ENCODE data around the gene PSMA2.

The PSMA2 gene

DNA sequence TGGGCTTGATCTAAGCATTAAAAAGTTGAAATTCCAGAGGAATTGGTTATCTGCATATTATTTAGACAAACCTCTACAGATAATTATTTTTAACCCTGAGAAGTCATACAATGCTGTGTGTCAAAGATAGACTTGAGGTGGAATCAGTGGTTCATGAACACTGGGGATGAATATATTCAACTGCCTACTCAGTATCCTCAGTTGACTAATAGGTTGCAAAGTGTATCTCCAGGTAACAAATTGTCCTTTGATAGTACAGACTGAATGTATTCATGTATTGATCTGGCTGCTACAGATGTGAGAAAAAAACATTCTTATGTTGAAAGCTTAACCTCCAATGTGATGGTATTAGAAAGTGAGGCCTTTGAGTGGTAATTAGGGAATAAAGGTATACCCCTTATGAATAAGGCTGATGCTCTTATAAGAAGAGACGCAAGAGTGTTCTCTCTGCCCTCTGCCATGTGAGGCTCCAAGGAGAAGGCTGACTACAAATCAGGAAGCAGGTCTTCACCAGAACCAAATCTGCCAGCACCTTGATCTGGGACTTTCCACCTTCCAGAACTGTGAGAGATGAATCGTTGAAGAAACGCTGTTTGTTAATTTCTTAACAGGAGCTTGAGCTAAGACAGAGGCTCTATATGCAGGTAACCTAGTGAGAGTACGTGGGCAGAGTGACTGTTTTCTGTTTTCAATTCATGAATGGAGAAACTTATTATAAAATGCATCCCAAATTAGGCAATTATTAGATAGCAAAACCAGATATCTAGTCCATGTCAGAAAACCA is 7.7 kb upstream of the PSMA2 start:
- no peak for DNase-seq

GRCh38 chr7:42935861-42936260 is 3.9 kb upstream of the PSMA2 start:
- no peak for DNase-seq

DNA sequence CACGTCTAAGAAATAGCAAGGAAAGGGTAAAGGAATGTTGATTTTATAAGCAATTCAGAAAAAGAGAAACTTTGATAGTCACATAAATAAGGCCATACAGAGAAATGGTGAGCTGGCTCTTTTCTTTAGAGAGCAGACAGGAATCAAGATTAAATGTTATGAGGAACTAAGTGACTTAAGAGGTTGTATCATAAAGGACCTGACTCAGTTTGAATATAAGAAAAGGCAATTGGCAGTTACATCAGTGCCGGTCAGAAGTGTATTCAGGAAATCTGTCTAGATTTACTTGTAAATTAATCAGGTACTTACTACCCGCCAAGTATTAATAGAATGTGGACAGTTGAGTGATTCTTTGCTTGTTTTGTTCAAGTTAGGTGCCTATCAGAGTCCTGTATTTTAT is 2.3 kb upstream of the PSMA2 start:
- DNase-seq: no peak

DNA sequence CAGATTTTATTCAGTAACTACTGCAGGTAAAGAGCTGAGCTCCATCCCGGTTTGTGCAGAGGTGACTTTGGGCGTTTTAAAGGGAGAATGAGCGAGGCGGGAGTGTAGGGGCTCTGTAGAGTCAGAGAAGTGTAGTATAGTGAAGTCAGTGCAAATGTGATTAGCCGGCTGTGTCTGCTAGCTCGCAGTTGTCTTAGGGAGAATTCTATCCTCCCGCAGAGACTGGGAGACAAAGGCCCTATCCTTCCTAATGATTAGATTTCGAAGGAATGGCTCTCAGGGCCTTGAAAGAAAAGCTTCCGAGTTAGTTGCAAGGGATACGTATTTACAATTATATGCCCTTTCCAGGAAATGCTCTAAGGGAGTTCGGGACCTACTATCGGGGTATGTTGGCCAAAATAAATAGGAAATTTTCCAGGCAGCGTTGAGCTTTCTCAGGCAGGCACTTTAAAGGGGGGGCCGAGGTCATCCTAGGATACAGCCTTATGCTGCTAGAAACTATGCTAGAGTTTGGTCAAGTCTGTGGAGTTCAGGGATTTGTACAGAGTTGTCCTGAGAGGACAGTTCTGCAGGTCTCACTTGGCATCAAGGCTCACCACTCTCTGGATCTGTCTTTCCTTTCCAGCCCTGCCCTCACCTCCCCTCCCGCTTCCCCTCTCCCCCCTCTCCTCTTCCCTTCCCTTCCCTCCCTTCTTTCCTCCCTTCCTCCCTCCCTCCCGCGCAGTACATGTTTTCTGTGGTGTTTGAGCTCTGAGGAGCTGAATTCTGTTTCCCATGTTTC is 1.0 kb upstream of the PSMA2 start:
- peak; percentile 19 for DNase-seq

DNA sequence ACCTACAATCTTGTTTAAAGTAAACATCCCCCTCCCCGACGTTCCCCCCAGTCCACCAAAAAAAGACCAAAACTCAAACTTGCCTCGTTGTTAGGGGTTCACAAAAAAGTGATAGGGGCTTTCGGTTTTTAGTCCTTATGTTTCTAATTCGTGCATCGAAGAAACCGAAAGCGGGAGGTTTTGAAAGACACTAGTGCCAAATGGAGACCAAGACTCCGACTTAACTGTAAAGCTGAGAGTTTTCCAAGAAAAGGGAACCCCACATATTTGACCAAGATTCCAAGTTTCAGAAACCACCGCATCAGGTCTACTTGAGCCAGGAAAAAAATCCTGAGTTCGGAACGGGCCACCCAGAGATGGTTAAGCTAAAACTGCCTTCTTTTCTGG is 534 bp downstream of the PSMA2 start:
- no peak for DNase-seq

DNA sequence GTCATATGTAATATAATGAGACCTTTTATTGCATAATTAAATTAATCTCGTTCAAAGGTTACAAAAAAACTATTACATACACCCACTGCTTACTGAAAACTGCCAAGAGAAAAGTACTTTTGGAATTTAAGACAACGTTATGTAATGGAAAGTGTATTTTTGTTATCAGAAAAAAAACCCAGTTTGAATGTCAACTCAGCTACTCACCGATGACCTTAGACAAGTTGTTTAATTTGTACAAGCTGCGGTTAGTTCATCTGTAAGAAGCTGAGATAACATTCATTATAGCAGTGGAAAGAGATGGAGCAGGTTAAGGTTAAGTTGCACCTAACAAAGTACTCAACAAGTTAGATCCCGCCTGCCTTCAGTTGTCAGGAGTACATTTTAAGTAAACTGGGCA is 1.1 kb downstream of the PSMA2 start:
- no peak for DNase-seq

DNA sequence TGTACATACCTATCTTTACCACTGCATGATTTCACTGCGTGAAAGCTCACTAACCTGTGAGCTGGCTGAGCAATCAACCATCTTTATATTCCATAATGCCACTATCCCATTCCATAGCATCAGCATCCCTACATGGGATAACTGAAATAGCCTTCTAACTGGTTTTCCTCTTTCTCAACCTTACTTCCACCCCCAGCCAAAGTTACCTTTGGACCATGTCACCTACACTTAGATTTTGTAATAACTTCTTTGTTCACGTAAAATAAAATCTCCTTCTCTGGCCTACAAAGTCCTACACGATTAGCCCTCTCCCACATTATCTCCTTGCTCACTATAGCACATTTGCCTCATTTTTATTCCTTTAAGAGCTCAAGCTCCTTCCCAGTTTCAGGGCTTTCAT is 2.5 kb downstream of the PSMA2 start:
- DNase-seq: no peak

- no peak for DNase-seq
These were observed 3.2 kb downstream of the PSMA2 start for GRCh38 chr7:42928754-42929153.

DNA sequence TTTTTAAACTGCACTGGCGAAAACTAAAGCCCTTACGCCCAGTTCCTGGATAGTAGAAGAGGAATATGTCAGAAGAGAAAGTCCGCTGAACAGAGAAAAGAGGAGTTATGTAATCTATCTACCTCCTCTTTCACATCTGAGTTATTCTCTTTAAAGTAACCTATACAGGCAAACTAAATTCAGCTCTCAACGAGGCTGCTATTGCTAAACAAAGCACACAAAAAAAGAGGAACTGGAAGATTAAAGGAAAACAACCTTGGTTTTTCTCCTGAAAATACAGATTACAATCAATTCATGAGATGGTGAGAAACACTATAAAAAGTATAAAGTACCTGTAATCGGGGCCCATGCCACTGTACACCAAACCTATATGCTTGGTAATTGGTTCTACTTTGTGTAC is 5.8 kb downstream of the PSMA2 start:
- DNase-seq: no peak

- DNase-seq: no peak
These were observed 6.3 kb downstream of the PSMA2 start for GRCh38 chr7:42925630-42926029.

GRCh38 chr7:42924223-42924838 is 7.6 kb downstream of the PSMA2 start:
- no peak for DNase-seq

GRCh38 chr7:42922017-42922753 is 9.8 kb downstream of the PSMA2 start:
- DNase-seq: no peak

DNA sequence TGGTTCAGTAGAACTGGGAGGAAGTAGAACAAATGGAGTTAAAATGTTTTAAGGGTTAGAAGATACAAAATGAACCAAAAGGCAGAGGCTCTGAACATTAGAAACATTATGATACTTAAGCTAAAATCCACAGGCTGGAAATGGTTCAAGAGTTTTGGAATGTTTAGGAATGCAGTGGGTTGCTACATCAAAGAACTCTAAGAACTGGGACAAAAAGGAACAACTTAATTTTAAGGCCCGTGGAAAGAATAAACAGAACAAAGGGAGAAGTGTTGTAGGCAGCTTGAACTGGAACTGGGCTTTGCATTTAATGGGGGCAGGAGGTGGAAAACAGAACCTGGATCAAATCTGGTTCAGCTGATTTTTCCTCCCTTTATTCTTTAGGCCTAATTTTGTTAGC is 16.6 kb downstream of the PSMA2 start:
- no peak for DNase-seq

DNA sequence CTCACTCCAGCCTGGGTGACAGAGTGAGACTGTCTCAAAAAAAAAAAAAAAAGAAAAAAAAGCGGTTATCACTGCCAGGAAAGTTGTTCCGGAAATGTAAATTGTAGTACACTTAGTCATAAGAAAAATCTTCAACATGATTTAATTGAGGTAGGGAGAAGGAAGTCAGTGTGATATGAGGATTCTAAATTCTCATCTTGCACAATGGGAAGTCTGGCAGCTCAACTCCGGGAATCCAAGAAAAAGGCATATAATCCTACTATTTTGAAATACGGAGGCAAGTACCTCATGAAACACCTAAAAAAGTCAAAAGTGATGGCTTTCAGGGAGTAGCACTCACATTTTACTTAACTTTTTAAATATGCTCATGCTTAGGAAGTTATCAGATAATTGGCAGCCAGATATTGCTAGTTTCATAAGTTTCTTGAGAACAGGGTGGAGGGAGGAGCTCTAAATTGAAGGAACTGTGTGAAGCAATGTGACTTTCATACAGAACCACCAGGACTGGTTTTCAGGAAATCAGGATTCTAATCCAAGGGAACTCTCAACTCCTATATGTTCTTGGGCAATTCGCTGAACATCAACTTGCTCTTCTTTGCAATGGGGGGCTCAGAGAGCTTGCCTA is 17.4 kb downstream of the PSMA2 start:
- no peak for DNase-seq

- DNase-seq: no peak
These were observed 18.0 kb downstream of the PSMA2 start for GRCh38 chr7:42914009-42914408.

- DNase-seq: no peak
These were observed 18.4 kb downstream of the PSMA2 start for GRCh38 chr7:42913591-42913990.

DNA sequence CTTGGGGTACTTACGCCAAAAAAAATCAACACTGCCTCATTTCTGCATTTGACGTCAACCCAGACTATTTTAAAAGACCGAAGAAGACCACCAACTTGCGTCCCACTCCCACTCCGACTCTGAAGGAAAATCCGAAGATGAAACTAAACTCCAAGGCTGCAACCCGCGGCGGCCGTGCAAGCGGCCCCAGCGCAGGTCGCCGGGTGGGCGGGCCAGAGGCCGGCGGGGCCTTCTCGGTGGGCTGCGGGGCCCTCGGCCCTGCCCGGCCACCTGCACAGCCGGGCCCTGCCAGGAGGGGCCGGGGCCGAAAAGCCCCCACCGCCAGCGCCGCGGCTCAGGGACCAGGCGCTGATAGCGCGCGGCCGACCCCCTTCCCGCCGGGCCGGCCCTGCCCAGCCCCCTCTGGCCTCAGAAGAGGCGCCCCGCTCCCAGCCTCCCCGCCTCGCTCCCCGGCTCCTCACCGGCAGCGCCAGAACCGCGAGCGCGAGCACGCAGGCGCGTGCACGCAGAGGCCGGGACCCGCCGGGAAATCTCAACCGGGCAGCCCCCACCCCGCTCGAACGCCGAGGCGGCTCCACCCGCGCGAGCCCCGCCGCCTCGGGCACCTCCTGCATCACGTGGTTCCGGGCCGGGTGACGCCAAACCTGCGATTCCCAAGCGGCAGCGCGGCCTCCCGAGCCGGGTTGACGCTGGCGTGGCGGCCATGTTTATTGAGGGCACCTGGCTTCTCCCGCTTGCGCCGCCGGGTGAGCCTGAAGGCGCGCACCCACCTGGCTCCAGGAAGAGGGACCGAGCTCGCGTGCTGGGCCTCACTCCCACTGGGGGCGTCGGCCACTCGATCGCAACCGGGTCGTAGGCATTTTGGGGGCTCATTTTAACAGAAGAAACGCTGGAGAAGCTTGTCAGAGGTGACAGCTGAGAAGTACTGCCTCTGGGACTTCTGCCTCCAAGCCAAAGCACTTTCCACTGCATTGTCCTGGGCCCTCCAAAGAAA is 20.2 kb downstream of the PSMA2 start, which contains the start of gene C7orf25:
Gene C7orf25, minus strand, starts transcription at position 617 of the 994 bp plus-strand sequence. CDS start 1,170 bp downstream, outside the sequence.
- peak; percentile 97 for DNase-seq

- DNase-seq: no peak
These were observed 21.7 kb downstream of the PSMA2 start for GRCh38 chr7:42910306-42910705.

DNA sequence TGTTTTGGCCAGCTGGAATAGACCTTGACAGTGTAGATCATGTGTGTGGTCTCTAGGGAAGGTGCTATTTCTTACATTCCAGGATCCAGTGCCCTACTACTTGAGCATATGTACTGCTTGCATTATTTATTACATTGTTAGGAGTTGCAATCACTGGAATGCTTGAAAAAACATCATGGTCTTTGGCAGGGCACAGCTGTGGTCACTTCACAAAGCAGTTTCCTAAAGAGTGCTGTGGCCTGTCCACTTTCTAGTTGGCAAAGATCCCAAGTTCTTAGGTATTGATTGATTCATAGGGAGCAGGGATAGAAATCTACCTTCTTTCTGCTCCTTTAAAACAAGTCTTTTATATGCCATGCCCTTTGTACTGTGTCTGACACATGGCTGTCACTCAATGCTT is 24.7 kb downstream of the PSMA2 start:
- DNase-seq: no peak

GRCh38 chr7:42906181-42906580 is 25.8 kb downstream of the PSMA2 start:
- no peak for DNase-seq

DNA sequence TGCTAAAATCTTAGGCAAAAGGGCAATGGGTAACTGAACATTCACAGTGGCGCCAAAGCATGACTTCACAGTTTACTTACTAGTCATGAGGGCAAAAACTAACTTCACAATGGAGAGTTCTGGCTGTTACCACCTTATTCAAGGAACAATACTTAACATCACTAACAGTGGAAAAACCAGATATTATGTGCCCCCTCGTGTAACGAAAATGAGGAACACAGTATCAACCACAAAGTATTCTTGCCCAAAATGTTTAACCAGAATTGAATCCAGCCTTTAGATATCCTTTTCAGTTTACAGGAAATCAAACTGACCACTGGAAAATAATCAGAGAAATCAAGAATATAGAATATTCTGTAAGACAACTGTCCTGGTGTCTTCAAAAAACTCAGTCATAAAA is 29.6 kb downstream of the PSMA2 start:
- DNase-seq: no peak
